GM23248 (cell line): Measurements from ENCODE around the gene CRYBB1. TPM values are rescaled to one million over a fixed set of nuclear protein-coding genes. Genes with fewer than 3 reads are reported as not detected.

ENCODE experiments used
- DNase-seq: peaks from one replicate; pipeline ENCODE4 v3.0.0-alpha.2; 2015
- H2AFZ ChIP-seq: fragments of 200-600 bp; sonication (generic); 2 replicates; pipeline ENCODE4 v1.6.1; 2016; ENCODE audit warnings: antibody characterized with exemption
- H3F3A ChIP-seq: fragments of 200-600 bp; sonication (generic); 2 replicates; pipeline ENCODE4 v1.6.1; 2016; ENCODE audit warnings: mild to moderate bottlenecking, antibody characterized with exemption, mixed run types; ENCODE audit not compliant: insufficient read depth
- H3K27ac ChIP-seq: fragments of 200-600 bp; sonication (generic); 2 replicates; pipeline ENCODE4 v1.5.1; 2016; ENCODE audit warnings: mild to moderate bottlenecking
- H3K27me3 ChIP-seq: fragments of 200-600 bp; sonication (generic); replicated peaks from 2 replicates; pipeline ENCODE4 v1.6.1; 2016; ENCODE audit warnings: mild to moderate bottlenecking; ENCODE audit not compliant: insufficient read depth
- H3K36me3 ChIP-seq: fragments of 200-600 bp; sonication (generic); 2 replicates; pipeline ENCODE4 v1.6.1; 2016; ENCODE audit warnings: low read depth, mild to moderate bottlenecking
- H3K4me1 ChIP-seq: fragments of 200-600 bp; sonication (generic); 2 replicates; pipeline ENCODE4 v1.6.1; 2016; ENCODE audit warnings: mild to moderate bottlenecking; ENCODE audit not compliant: insufficient read depth
- H3K4me2 ChIP-seq: fragments of 200-600 bp; sonication (generic); one replicate; pipeline ENCODE4 v1.6.1; 2016; ENCODE audit warnings: mild to moderate bottlenecking; ENCODE audit not compliant: unreplicated experiment
- H3K4me3 ChIP-seq: fragments of 200-600 bp; sonication (generic); 2 replicates; pipeline ENCODE4 v1.5.1; 2016; ENCODE audit warnings: mild to moderate bottlenecking
- H3K79me2 ChIP-seq: fragments of 200-600 bp; sonication (generic); 2 replicates; pipeline ENCODE4 v1.6.1; 2016; ENCODE audit warnings: mild to moderate bottlenecking; ENCODE audit not compliant: insufficient read depth
- H3K9ac ChIP-seq: fragments of 200-600 bp; sonication (generic); 2 replicates; pipeline ENCODE4 v1.6.1; 2016; ENCODE audit warnings: mild to moderate bottlenecking
- H3K9me2 ChIP-seq: fragments of 200-600 bp; sonication (generic); 2 replicates; pipeline ENCODE4 v1.6.1; 2016; ENCODE audit warnings: mixed run types, mild to moderate bottlenecking, moderate library complexity; ENCODE audit not compliant: insufficient read depth
- H3K9me3 ChIP-seq: fragments of 200-600 bp; sonication (generic); one replicate; pipeline ENCODE4 v1.6.1; 2017; ENCODE audit warnings: low read depth
- H4K20me1 ChIP-seq: fragments of 200-600 bp; sonication (generic); 2 replicates; pipeline ENCODE4 v1.6.0; 2016; ENCODE audit not compliant: insufficient read depth
- EZH2 ChIP-seq: fragments of 200-600 bp; sonication (generic); IDR thresholded peaks from 2 replicates; pipeline ENCODE4 v1.6.1; 2018; ENCODE audit warnings: antibody characterized with exemption, mild to moderate bottlenecking; ENCODE audit not compliant: insufficient read depth, poor library complexity, severe bottlenecking
- EZH2phosphoT487 ChIP-seq: fragments of 200-600 bp; sonication (generic); IDR thresholded peaks from 2 replicates; pipeline ENCODE4 v1.6.1; 2018; ENCODE audit warnings: antibody characterized with exemption, moderate library complexity, mild to moderate bottlenecking, low read depth; ENCODE audit not compliant: insufficient read depth
- WGBS, 2 experiments: methylation state at CpG; one replicate each; pipeline ENCODE4 v1.1.6; 2015 to 2017; ENCODE audit warnings: low lambda C conversion rate in 2 of 2, low coverage in 1 of 2; ENCODE audit errors: missing lambda C conversion rate in 2 of 2; 5-methylcytosine and 5-hydroxymethylcytosine counted together
- in situ Hi-C: fragments of 300-500 bp; cut with MboI; formaldehyde crosslinking; loops from 2 replicates; pipeline ENCODE4 v1.15.0; 2020
- polyA plus RNA-seq: library from polyadenylated mRNA; unstranded; fragments of >200 nt; fragmentation: Nextera tagmentation; extraction: Ambion mirVana; gene quantifications from 2 replicates; pipeline ENCODE4 v1.2.1, GENCODE V29; 2016
- total RNA-seq: library from RNA; depleted of rRNA; stranded (reverse); fragments of >200 nt; shearing (Covaris generic); gene quantifications from 2 replicates; pipeline ENCODE4 v1.2.3, GENCODE V29; 2014

Gene CRYBB1
- total and polyA plus RNA-seq, 2 experiments from 2014 or later, result not detected

DNA sequence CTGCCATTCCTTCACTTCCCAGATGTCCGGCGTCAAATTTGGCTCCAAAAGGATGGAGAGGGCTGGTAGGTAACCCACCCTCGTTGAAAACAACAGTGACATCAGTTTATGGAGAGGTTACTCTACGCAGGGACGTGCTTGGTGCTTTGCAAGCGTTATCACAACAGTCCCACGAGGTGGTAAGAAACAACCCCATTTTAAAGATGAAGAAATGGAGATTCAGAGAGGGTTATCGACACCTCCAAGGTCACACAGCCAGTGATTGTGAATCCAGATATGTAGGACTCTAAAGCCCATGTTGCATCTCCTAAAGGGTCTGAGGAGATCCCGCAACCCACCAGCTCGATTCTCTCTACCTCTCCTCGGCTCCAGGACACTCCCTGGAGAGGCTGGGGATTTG lies 40.3 kb upstream of the CRYBB1 start:
- Histone ChIP-seq H3F3A (no peaks in the 10 kb centered on the region), H3K4me2 (peak overlapping the region; percentile 66), H3K9me3 (no peaks in the 10 kb centered on the region), H3K36me3 (no peaks in the 10 kb centered on the region), H3K4me1 (peaks cover 10% of the 10 kb centered on the region; the same call in 1 of the 2 replicates), H4K20me1 (no peaks in the 10 kb centered on the region), H3K27me3 (peaks cover 37% of the 10 kb centered on the region), H3K9me2 (no peaks in the 10 kb centered on the region), H3K9ac (peak overlapping the region; percentile 44; the same call in 1 of the 2 replicates), H3K27ac (no peak overlapping the region), H2AFZ (peak overlapping the region; percentile 63; the same call in 1 of the 2 replicates), H3K79me2 (no peaks in the 10 kb centered on the region), H3K4me3 (peak overlapping the region; percentile 59)
- DNase-seq, result peak; percentile 11
- TF ChIP-seq EZH2 (no peak), EZH2phosphoT487 (no peak)
- in situ Hi-C loops, result no loop called here
- WGBS, 2 experiments, result 2 to 5% methylated on average over 9 to 11 of the region's 11 CpGs

GRCh38 chr22:26656891-26657851 lies 39.3 kb upstream of the CRYBB1 start, which contains the start of gene MIAT:
MIAT (plus strand) TSS chr22:26657588.
- no peaks in the 10 kb centered on the region for H3F3A ChIP-seq
- H3K9ac ChIP-seq, result peak within 1 kb of the TSS; percentile 44; the same call in 1 of the 2 replicates
- DNase-seq, result peak; percentile 64

GRCh38 chr22:26651815-26652214 lies 34.0 kb upstream of the CRYBB1 start:
- Histone ChIP-seq H3K9me2 (no peaks in the 10 kb centered on the region), H3K4me3 (no peak overlapping the region), H3K79me2 (no peaks in the 10 kb centered on the region), H3F3A (no peaks in the 10 kb centered on the region), H3K9ac (no peak overlapping the region), H4K20me1 (no peaks in the 10 kb centered on the region), H3K4me1 (no peaks in the 10 kb centered on the region), H3K4me2 (no peak overlapping the region), H3K27me3 (peaks cover 68% of the 10 kb centered on the region), H3K36me3 (no peaks in the 10 kb centered on the region), H3K27ac (no peak overlapping the region), H3K9me3 (no peaks in the 10 kb centered on the region), H2AFZ (no peak overlapping the region)
- no peak for DNase-seq
- TF ChIP-seq EZH2, result no peak
- TF ChIP-seq EZH2phosphoT487, result no peak
- in situ Hi-C loops, result no loop called here
- WGBS, 2 experiments, result 55 to 56% methylated on average over 10 of the region's 10 CpGs

More at GRCh38 chr22:26656891-26657851, 39.3 kb upstream of the CRYBB1 start, which contains the start of gene MIAT:
- TF ChIP-seq EZH2phosphoT487, result no peak
- peak; percentile 85 for TF ChIP-seq EZH2
- H3K4me1 ChIP-seq, result peaks cover 10% of the 10 kb centered on the region; the same call in 1 of the 2 replicates
- no peaks in the 10 kb centered on the region for H3K36me3 ChIP-seq
- H3K27me3 ChIP-seq, result peaks cover 45% of the 10 kb centered on the region
- H3K79me2 ChIP-seq, result no peaks in the 10 kb centered on the region
- no peaks in the 10 kb centered on the region for H3K9me2 ChIP-seq
- 5 to 7% methylated on average over 48 to 60 of the region's 62 CpGs for WGBS, 2 experiments
- in situ Hi-C loops, result no loop called here
- H3K4me2 ChIP-seq, result peak within 1 kb of the TSS; percentile 74
- peak within 1 kb of the TSS; percentile 63 for H2AFZ ChIP-seq
- H3K9me3 ChIP-seq, result no peaks in the 10 kb centered on the region
- H3K4me3 ChIP-seq, result peak within 1 kb of the TSS; percentile 59
- H4K20me1 ChIP-seq, result no peaks in the 10 kb centered on the region
- H3K27ac ChIP-seq, result no peak within 1 kb of the TSS

DNA sequence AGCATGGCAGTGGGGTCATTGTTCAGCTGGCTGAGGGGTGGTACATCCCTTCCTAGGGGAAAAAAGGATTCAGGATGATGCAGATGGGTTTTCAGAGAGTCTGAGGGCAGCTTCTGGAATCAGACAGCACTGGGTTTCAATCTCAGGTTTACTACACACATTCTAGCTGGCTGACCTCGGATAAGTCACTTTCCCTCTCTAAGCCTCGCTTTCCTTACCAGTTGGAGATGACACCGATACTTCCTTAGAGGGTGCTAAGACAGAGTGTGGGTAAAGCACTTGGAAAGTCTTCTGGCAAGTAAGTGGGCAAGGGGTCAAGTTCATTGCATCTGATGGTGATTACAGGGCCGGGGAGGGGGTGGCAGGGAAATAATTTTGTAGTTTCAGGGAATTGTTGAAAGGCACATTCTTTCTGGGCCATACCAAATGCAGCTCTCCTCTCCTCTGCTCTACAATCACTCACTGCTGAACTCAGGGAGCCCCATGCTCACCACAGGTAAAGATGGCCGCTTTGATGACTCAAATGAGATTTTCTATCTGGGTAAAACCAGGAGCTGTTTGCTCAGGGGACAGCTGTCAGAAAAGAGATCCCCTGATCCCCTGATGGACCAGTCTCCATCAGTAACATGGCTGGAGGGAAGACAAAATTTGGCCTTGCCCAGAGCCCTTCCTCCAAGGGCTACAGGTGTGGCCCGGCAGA lies 33.0 kb upstream of the CRYBB1 start:
- TF ChIP-seq EZH2phosphoT487, result no peak
- TF ChIP-seq EZH2, result no peak
- H3K27me3 ChIP-seq, result peaks cover 66% of the 10 kb centered on the region

More for the DNA sequence above, 33.0 kb upstream of the CRYBB1 start:
- Histone ChIP-seq H4K20me1 (no peaks in the 10 kb centered on the region), H3K4me2 (no peak overlapping the region), H2AFZ (no peak overlapping the region), H3K27ac (no peak overlapping the region), H3F3A (0 out of 2 replicates have a peak, but pooled peaks cover 1% of the 10 kb centered on the region), H3K36me3 (no peaks in the 10 kb centered on the region), H3K4me3 (no peak overlapping the region), H3K9me3 (no peaks in the 10 kb centered on the region), H3K9me2 (no peaks in the 10 kb centered on the region), H3K9ac (no peak overlapping the region), H3K4me1 (peaks cover 6% of the 10 kb centered on the region), H3K79me2 (no peaks in the 10 kb centered on the region)
- 58 to 69% methylated on average over 6 of the region's 6 CpGs for WGBS, 2 experiments
- in situ Hi-C loops, result no loop called here
- no peak for DNase-seq
